ENCODE measurements around the gene SLC31A2.

Gene SLC31A2

GRCh38 chr9:113187929-113188595, 37.3 kb downstream of the SLC31A2 start:
- no peak for FAIRE-seq

DNA sequence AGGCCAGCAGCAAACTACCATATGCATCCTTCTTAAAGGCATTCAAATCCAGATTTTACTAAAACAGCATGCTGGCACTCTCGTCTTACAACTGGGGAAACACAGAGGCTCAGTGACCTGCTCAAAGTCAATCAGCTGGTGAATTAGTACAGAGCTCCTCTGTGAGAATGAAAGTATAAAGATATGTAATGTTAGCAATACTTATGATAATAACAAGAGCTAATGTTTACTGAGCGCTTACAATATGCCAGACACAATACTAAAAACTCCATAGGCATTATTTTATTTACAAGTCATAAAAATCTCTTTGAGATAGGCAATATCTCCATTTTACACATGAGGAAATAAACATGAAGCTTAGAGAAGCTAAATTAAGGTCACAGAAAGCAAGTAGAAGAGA, 41.6 kb downstream of the SLC31A2 start:
- no peak for FAIRE-seq

DNA sequence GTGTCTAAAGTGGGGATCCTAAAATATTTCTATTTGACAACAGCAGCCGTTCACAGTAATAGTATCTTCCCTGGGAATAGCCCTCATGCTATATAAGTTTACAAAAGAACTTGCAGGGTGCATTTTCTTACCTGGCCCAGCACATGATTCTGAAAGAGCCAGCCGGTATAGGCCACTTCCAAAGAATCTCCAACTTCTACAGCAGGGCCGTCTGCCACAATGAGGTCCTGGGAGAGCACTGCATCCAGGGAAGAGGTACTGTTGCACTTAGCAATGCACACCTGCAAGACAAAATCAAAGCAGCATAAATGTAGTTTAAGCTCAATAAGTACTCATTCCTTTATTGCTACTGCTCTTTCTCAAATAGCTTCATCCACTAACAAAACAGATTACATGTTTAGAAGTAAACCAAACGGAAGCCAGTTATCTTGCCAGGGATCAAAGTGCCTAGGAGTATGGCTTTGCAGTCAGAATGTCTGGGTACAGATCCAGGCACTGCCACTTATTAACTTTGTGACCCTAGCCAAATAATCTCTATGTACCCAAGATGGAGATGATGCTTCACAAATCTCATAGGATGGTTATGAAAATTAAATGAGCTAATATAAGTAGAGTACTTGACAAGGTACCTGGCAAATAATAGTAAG, 49.0 kb downstream of the SLC31A2 start:
- FAIRE-seq = no peak

- FAIRE-seq = no peak
Measured at GRCh38 chr9:113205432-113205831, 54.6 kb downstream of the SLC31A2 start.

DNA sequence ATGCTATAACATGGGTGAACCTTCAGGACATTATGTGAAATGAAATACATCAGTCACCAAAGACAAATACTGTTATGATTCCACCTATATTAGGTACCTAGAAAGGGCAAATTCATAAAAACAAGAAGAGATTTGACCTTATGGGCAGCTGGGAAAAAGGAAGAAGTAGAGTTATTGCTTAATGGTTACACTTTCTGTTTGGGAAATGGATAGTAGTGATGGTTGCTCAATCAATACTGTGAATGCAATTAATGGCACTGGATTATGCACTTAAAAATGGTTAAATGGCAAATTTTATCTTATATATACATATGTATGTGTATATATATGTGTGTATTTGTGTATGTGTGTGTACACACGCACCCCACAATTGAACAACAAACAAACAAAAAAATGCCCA, 55.1 kb downstream of the SLC31A2 start:
- no peak for FAIRE-seq

GRCh38 chr9:113210815-113211214, 60.0 kb downstream of the SLC31A2 start:
- FAIRE-seq = no peak

All from G401.6 (cell line).